Epidermal melanocyte (primary cell): ENCODE data around the gene JAKMIP1.
"Not testable (repeated sequence)": the region's sequence is repeated elsewhere in the genome, so short reads cannot be mapped to it uniquely, and the experiment has no call there.

Experiments
- DNase-seq: peaks from one replicate; pipeline ENCODE4 v3.0.0; 2011; ENCODE audit warnings: low spot score; ENCODE audit not compliant: insufficient read length

JAKMIP1 gene

DNA sequence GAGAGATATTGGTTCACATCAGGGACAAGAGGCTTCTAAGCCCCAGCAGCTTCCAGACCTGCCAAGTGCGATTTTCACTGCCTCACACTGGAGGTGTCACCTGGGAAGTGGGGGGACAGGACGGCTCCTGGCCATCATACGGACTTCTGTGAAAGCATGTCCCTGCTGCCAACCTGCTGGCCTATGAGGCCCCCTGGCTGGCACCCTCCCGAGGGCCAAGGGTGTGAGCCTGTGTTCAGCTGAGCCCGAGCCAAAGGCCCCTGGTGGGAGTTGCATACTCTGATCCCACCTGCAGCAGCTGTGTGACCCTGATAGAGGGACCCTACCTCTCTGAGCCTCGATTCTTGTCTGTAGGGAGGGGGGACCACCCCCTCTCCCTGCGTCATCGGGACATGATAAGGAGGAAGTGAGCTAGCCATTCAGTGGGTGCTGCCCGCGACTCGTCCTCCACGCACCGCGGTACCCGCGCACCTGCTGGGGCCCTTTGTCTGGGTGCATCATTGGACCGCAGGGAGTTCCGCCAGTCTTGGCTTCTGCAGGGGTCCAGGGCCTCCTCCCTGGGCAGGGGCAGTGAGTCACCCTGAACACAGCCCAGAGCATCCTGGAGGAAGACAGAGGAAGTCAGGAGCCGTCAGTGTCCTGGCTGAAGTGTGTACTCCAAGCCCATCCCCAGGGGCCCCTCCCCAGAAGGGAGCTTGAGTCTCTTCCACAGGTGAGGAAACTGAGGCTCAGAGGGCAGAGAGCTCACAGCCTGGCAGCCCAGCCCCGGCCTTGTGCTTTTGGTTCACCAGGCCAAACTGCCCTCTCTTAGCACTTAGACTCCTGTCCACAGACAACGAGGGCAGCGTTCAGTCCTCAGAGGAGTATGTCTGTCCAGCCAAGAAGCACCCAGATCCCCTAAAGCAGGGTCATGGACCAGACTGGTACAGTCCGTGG is 206.2 kb downstream of the JAKMIP1 start:
- no peak for DNase-seq

DNA sequence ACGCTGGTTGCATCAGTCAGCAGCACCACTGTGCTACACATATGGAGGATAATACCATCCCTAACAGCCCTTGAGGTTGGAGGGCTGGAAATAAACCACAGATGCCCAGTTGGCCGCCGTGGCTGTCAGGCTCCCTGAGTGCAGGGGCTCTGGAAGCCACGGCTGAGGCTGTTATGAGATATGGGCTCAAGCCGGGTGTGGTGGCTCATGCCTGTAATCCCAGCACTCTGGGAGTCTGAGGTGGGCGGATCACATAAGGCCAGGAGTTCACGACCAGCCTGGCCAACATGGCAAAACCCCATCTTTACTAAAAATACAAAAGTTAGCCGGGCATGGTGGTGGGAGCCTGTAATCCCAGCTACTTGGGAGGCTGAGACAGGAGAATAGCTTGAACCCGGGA is 207.0 kb downstream of the JAKMIP1 start:
- DNase-seq: not testable (repeated sequence)

- DNase-seq: no peak
Measured at GRCh38 chr4:5992828-5993321, 207.5 kb downstream of the JAKMIP1 start.

DNA sequence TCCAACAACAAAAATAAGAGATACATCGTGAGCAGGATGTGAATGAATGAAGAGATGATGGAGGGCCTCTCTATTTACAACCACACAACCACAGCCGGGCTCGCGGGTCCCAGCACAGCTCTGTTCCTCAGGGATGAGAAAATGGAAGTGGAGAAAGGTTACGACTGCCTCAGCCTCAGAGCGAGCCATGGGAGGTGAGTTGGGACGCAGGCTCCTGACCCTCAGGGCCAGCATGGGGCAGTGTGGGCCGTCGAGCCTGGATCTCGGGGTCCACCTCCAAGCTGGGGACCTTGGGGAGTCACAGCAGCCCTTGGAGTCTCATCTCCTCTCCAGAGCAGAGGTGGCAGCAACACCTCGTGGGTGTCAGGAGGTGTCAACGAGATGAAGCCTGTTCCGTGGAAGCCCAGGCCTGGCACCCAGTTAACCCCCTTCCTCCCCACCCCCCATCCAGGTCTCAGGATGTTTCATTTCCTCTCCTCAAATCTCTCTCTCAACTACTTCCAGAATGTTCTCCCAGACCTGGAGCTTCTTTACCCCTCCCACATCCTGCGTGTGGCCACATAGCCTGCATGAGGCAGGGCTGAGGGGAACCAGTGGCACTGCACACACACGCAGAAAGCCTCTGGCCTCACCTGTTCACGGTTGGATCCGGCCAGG is 208.1 kb downstream of the JAKMIP1 start:
- DNase-seq: no peak

DNA sequence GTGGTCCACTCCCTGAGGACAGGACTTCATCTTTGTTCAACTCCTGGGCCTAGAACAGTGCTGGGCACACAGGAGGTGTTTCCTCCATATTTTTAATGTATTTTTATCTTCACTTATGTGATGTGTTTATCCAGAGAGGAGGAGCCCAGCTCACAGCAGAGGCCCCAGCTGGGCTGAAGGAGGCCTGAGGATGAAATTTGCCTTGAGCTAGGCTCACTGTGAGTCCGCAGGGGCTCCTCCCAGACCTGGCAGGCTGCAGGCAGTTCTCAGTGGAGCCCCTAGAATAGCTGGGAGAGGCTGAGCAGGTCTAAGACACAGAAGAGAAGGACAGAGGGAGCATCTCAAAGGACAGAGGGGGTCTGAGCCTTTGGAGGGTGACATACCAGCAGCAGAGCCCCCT is 208.9 kb downstream of the JAKMIP1 start:
- no peak for DNase-seq

DNA sequence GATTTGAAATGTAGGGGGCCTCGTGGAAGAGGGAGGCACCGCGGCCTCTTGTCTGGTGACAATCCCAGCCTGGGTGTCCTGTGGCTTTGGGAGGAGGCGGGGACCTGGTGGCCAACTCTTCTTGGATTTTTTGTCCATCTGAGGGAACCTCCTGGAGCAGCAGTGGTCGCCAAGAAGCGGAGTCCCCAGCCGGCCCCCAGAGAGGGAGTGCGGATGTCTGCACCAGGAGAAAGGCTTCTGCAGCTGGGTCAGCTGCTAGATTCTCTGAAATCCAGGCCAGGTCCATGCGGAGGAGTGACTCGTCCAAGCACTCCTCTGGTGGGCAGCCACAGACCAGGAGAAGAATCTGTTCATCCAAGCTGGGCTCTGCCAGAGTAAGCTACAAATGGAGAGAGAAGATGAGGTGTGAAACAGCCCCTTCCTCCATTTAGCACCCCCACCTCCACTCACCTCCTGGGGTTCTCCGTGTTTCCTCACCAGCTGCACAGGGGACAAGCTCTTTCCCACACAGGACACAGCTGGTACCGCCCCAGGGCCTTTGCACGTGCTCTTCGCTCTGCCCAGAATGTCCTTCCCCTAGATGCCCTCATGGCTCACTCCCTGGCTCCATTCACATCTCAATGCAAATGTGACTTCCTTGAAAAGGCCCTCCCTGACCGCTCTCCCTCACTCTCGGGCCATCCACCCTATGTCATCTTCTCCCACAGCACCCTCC is 209.7 kb downstream of the JAKMIP1 start:
- no peak for DNase-seq

DNA sequence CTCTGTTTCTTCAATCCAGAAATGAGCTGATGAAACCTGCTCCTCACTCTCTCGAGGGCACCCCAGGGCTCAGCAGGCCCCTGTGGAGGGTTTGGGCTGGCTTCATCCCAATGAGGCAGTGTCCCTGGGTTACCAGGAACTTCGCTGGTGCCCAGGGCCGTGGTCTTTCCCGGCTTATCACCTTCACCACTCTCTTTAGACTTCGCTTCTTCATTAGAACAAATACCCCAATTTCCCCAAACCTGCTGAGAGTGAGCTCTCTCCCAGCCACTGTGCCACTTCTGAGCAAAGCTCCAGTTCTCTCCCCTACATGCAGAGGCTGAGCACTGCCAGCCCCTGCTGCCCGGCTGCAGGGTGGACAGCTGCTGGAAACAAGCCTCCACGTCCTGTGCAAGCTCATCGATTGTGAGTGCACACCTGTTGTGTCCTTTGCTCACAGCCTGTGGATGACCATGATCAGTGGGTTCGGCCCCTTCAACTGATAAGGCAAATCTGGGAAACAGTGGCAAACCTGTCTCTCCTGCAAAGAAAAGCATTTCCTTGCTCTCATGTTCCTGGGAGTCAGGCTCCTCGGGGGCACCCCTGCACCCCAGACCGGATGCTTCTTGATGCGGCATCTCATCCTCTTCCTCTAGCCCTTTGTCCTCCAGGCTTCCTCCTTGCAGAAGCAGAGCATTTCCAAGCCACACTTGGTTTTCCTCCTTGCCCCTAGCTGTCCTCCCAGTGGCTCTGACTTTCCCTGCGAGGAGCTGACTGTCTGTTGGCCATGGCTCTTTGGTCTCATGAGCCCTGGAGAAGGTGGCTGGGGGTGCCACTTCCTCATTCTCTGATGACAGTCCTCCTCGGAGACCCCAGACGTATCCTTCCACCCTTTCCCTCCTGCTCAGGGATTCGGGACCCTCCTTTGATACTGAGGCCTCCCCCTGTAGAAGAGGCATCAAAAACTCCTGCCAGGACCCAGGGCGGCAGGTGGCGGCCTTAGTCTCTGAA is 210.8 kb downstream of the JAKMIP1 start:
- DNase-seq: no peak

GRCh38 chr4:5988086-5988845 is 212.1 kb downstream of the JAKMIP1 start:
- DNase-seq: no peak

DNA sequence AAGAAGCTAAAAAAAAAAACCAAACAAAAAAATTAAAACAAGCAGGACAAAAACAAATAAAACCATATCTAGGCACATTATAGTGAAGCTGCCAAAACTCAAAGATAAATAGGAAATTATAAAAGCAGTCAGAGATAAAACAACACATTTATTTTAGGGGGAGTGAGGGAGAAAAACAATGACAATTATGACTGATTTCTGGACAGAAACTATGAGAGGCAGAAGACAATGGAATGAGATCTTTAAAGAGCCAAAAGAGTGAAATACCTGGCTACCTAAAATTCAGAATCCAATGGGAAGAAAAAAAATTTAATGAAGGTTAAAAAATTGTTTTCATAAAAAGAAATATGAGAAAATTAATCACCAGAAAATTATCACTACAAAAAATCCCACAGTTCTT is 215.5 kb downstream of the JAKMIP1 start:
- DNase-seq: no peak

DNA sequence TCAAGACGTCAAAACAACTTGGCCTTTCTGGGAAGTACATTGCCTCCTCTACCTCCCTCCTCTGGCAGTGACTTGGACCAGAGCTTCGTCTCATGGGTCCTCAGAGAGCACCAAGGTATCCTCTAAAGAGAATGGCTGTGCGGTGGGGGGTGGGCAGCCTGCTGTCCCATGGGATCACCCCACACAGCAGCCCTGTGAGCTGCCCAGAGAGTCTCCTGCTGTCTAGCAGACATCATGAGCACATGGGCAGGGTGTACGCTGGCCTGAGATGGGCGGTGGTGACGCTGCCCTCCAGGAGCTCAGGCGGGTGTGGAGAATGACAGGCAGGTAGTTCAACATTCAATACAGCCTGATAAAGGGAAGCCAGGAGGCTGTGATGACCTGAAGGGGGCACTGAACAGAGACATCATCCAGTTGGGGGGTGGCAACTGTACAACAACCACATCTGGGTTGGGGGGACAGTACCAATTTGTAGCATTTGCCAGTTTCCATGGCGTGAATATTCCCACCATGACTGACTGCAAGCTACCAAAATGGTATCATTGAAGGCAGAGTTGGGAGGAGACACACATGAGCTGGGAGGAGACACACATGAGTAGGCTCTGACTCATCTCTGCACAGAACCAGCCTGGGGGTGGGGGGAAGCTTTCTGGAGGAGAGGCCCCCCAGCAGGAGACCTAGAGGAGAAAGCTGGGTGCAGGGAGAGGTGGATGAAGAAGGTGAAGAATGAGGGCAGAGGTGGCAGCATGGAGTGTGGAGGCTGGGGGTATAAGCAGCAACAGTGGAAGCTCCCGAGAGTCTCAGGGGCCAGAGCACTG is 218.0 kb downstream of the JAKMIP1 start:
- no peak for DNase-seq

- DNase-seq: no peak
Measured at GRCh38 chr4:5980436-5981155, 219.8 kb downstream of the JAKMIP1 start.

DNA sequence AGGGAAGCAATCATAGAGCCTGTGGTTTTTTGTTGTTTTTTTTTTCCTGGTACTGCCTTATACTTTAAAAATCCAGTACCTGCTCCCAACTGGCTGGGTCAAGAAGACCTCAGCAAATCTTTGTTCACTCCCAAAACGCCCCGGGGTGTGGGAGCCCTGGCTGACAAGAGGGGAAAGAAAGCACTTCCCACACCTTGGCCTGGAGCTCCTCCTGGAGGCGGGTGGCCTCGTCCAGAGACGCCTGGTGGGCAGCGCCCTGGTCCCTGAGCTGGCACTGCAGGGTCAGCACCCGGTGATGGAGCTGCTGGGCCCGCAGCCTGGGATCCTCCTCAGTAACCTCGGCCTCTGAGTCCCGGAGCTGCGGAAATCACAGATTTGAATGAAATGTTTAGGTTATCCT is 220.4 kb downstream of the JAKMIP1 start:
- no peak for DNase-seq

GRCh38 chr4:5976921-5977320 is 223.4 kb downstream of the JAKMIP1 start:
- DNase-seq: no peak

DNA sequence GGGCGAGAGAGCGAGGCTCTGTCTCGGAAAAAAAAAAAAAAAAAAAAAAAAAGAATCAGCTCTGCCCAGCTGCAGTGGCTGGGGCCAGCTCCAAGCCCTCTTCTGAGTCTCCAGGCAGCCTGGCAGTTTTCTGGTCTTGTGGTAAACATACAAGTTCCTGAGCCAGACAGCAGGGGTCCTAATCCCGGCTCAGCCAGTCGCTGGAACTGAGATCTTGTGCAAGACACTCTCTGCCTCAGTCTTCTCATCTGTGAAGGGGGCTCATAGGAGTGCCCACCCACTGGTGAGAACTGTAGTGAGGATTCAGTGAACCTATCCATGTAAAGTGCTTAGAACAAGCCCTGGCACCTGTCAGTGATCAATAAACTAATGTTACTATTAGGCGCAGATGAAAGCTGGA is 223.9 kb downstream of the JAKMIP1 start:
- DNase-seq: no peak
